ENCODE measurements around the gene DLX2. TPM values are rescaled to one million over a fixed set of nuclear protein-coding genes. Genes with fewer than 3 reads are reported as not detected.

The DLX2 gene
- total and polyA plus RNA-seq, 2 of the 13 experiments (the other 11 are each of a cell fraction or from before 2014, with no cell fraction given), result 0.07 to 0.15 TPM

GRCh38 chr2:172096626-172097547 is 5.8 kb downstream of the DLX2 start (continued):
- TF ChIP-seq ZMAT5 (CRISPR knock-in tag; IDR thresholded peaks at IDR 0.05; ENCODE audit: borderline replicate concordance, low read depth), result no peak
- TF ChIP-seq THAP11 (CRISPR knock-in tag; IDR thresholded peaks at IDR 0.05), result no peak
- peak; percentile 12; the same call in 1 of the 2 replicates for TF ChIP-seq ZFX (CRISPR knock-in tag; IDR thresholded peaks at IDR 0.05; ENCODE audit: low read depth)
- TF ChIP-seq ZNF30 (CRISPR knock-in tag; IDR thresholded peaks at IDR 0.05), result no peak
- TF ChIP-seq U2AF1 (optimal IDR thresholded peaks at IDR 0.05; ENCODE audit: low read depth, low read length), result no peak
- TF ChIP-seq NFKB2 (CRISPR knock-in tag; IDR thresholded peaks at IDR 0.05; ENCODE audit: borderline replicate concordance), result no peak
- no peak for TF ChIP-seq ZNF790 (CRISPR knock-in tag; IDR thresholded peaks at IDR 0.05; ENCODE audit: borderline replicate concordance)
- no peak for TF ChIP-seq SOX6 (IDR thresholded peaks at IDR 0.05)
- no peak for TF ChIP-seq SOX6 (CRISPR knock-in tag; IDR thresholded peaks at IDR 0.05)
- TF ChIP-seq PTBP1 (IDR thresholded peaks at IDR 0.05; ENCODE audit: low read depth, low read length, poor library complexity, severe bottlenecking), result no peak
- no peak for TF ChIP-seq ZNF317 (CRISPR knock-in tag; IDR thresholded peaks at IDR 0.05)
- no peak for TF ChIP-seq NR2F6 (IDR thresholded peaks at IDR 0.05)
- TF ChIP-seq NR2F6 (CRISPR knock-in tag; IDR thresholded peaks at IDR 0.05), result no peak
- TF ChIP-seq ZNF382 (CRISPR knock-in tag; IDR thresholded peaks at IDR 0.05; ENCODE audit: borderline replicate concordance), result no peak
- TF ChIP-seq ZNF530 (CRISPR knock-in tag; IDR thresholded peaks at IDR 0.05; ENCODE audit: low read depth), result no peak
- 0 out of 2 replicates have a peak, but pooled peaks have one; percentile 41 for TF ChIP-seq ZFP82 (CRISPR knock-in tag; IDR thresholded peaks at IDR 0.05; ENCODE audit: borderline replicate concordance)
- TF ChIP-seq GRHL1 (CRISPR knock-in tag; conservative IDR thresholded peaks at IDR 0.05), result no peak
- 0 out of 2 replicates have a peak, but pooled peaks have one; percentile 13 for TF ChIP-seq ZNF512B (CRISPR knock-in tag; IDR thresholded peaks at IDR 0.05; ENCODE audit: borderline replicate concordance)
- no peak for TF ChIP-seq ZNF713 (CRISPR knock-in tag; IDR thresholded peaks at IDR 0.05)
- TF ChIP-seq ZBTB21 (CRISPR knock-in tag; IDR thresholded peaks at IDR 0.05), result no peak
- no peak for TF ChIP-seq NCOA1 (CRISPR knock-in tag; IDR thresholded peaks at IDR 0.05)
- no peak for TF ChIP-seq AKAP8 (CRISPR knock-in tag; IDR thresholded peaks at IDR 0.05)
